ENCODE measurements around the gene ZNF225.
"Not testable (repeated sequence)": the region's sequence is repeated elsewhere in the genome, so short reads cannot be mapped to it uniquely, and the experiment has no call there.

ZNF225 gene

DNA sequence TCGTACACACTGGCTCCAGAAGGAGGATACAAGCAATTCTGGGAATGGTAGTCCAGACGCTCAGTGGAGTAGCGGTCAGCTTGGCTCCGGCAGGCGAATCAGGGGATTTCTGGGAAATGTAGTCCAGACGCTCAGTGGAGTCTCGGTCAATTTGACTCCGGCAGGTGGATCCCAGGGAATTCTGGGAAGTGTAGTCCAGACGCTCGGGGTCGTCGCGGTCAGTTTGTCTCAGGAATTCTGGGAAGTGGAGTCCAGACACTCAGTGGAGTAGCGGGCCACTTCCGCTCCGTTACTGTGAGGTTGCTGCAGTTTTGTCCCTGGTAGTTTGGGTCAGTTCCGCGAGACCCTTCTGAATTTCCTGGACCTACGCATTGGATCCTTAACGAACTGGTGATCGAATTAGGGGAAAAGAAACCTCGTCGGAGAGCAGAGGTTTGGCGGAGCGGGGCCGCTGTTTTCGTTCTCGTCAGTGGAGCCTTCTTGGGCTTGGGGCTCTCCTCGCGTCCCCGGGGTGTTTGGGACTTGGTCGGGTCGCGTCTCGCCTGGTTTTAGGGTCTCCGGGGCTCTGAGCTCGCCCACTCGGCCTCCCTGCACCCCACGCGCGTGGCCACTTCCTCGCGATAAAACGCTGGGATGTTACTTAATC is at the start of gene ZNF225:
TSS of gene ZNF225 (plus strand) at position 262 of the 646 bp plus-strand sequence. CDS start 2,429 bp downstream, outside the sequence.
- DNase-seq, result peak; percentile 95

DNA sequence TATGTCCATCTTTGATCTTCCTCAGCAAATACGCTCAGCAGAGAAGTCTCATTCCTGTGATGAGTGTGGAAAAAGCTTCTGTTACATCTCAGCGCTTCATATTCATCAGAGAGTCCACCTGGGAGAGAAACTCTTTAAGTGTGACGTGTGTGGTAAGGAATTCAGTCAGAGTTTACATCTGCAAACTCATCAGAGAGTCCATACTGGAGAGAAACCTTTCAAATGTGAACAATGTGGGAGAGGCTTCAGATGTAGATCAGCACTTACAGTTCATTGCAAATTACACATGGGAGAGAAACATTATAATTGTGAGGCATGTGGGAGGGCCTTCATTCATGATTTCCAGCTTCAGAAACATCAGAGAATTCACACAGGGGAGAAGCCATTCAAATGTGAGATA is 46.9 kb upstream of the ZNF225 start:
- DNase-seq, result no peak

DNA sequence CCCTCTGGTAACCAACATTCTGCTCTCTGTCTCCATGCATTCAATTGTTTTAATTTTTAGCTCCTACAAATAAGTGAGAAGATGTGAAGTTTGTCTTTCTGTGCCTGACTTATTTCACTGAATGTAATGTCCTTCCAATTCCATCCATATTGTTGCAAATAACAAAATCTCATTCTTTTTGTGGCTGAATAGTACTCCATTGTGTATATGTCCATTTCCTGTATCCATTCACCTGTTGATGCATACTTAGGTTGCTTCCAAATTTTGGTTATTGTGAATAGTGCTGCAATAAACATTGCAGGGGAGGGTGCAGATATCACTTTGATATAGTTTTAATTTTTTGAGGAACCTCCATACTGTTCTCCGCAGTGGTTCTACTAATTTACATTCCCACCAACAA is 43.8 kb upstream of the ZNF225 start:
- DNase-seq, result no peak

DNA sequence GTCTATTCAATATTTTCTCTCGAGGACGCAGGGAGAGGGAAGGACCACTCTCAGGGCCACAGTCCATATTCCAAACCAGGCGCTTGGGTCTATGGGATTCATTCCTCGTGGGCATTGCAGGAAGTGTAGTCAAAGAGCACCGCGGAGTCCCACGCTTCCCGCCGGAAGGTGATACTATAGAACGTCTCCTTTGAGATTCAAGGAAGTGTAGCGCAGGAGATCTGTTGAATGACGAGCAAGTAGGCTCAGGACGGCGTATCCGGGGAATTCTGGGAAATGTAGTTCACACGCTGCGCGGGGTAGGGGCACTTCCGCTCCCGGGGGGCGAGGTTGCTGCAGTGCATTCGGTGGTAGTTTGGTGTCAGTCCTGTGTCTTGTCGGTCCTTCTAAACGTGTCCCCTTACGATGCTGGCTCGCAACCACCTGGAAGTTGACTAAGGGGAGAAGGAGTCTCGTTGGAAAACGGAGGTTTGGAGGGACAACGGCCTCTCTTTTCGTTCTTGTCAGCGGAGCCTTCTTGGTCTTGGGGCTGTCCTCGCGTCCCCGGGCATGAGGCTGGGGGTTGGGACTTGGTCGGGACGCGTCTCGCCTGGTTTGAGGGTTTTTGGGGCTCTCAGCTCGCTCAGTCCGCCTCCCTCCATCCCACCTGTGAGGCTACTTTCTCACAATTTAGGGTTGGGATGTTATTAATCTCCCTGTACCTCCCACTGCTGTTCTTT is 41.2 kb upstream of the ZNF225 start, which contains the start of gene ZNF284:
TSS of gene ZNF284 (plus strand) at position 336 of the 719 bp plus-strand sequence. CDS start 4,231 bp downstream, outside the sequence.
- peak; percentile 77 for DNase-seq

DNA sequence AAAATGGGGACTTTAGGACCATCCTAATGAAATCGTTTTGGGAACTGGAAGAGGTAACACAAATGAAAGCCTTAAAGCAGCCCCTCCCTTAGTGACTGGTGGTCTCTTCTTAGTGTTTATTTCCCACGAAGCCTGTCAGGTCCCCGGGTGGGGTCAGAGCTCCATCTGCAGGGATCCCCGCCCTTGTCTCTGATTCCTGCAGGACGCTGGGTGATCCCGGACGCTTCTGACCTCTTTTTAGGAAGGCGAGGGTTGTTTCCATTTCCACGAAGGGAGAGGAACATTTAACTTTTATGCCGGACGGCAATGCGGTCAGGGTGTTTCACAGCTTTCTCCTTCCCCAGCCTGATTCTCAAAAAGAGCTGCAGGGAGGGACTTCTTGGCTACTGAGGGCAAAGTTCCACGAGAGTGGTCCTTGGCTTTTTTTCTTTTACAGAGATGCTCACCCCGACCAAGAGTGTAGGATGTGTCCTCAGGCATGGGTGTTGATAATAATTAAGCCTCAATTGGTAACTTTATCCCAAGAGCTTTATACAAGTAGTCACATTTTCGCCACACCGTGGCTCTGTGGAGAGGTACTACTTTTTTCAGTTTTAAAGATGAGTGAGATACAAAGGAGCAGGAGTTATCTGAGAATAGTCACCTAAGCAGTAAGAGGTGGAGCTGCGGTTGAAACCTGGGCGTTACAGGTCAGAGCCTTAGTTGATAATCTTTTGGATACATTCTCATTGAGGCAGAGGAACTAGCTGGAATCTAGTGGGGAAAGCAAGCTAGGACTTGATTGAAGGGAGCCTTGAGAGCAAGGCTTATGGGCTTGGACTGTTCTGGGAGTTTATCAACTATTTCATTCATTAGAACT is 40.4 kb upstream of the ZNF225 start:
- DNase-seq, result no peak

DNA sequence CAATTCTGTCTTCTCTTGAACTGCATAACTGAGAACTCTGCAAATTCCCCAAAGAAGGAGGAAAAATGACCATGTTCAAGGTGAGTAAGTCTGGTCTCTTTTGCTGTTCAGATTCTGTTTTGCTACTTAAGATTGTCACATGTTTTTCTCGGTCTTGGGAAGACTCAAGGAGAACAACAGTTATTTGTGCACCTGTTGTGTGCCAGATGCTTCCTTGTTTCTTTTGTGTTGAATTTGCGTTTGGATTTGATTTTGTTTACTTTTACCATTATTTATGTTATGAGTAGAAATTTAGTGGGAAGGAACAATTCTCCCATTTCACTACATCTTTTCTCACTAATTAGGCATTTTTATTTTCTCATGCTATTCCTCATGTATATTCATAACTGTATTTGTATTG is 36.9 kb upstream of the ZNF225 start:
- DNase-seq, result no peak

DNA sequence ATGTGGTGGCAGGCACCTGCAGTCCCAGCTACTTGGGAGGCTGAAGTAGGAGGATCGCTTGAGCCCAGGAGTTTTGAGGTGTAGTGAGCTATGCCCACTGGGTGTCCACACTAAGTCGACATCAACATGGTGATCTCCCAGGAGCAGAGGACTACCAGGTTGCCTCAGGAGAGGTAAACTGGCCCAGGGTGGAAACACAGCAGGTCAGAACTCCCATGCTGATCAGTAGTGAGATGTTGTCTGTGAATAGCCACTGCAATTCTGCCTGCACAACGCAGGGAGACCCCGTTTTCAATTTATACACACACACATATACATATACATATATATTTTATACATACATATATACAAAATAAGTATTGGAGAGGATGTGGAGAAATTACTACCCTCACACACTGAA is 21.1 kb upstream of the ZNF225 start:
- DNase-seq, result no peak

DNA sequence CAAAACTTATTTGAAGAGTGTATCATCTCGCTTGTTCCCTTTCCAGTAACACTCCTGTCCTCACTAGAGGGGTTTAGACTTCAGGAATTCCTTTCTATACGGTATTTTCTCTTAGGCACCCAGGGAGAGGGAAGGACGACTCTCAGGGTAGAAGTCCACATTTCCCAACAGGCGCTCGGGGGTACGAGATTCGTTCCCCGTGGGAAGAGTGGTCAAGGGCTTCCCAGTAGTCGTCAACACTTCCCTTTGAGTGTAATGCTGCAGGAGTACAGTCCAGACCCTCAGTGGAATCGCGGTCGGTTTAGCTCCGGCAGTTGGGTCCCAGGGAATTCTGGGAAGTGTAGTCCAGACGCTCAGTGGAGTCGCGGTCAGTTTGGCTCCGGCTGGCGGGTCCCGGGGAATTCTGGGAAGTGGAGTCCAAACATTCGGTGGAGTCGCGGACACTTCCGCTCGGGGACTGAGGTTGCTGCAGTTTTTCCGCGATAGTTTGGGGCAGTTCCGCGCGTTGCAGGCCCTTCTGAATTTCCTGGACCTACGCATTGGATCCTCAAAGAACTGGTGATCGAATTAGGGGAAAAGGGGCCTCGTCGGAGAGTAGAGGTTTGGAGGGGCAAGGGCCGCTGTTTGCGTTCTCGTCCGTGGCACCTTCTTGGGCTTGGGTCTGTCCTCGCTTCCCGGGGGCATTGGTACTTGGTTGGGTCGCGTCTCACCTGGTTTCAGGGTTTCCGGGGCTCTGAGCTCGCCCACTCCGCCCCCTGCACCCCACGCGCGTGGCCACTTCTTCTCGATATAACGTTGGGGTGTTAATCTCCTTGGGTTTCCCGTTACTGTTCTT is 19.1 kb upstream of the ZNF225 start, which contains the start of gene ZNF224:
TSS of gene ZNF224 (plus strand) at position 431 of the 835 bp plus-strand sequence. CDS start 3,513 bp downstream, outside the sequence.
- peak; percentile 86 for DNase-seq

DNA sequence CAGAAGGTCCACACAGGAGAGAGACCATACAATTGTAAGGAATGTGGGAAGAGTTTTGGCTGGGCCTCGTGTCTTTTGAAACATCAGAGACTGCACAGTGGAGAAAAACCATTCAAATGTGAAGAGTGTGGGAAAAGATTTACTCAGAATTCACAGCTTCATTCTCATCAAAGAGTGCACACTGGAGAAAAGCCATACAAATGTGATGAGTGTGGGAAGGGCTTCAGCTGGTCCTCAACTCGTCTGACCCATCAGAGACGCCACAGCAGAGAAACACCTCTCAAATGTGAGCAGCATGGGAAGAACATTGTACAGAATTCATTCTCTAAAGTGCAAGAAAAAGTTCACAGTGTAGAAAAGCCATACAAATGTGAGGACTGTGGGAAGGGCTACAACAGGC is 5.4 kb upstream of the ZNF225 start:
- no peak for DNase-seq

DNA sequence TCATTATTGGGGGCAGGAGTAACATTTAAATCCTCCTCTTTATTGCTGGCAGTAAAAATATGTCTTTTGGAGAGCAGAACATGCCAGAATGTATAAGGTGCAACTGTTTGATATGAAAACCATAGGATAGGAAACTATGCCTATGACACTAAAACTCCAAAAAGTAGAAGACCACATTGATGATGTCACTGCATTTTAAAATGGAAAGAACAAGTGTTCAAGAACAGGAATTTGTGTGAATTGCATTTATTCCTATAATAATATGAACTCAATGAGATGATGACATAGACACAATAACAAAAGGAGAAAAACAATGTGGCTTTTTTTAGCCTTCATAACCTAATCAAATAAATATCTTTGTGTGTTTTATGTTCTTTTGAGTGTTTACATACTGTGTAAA is 3.7 kb upstream of the ZNF225 start:
- no peak for DNase-seq

DNA sequence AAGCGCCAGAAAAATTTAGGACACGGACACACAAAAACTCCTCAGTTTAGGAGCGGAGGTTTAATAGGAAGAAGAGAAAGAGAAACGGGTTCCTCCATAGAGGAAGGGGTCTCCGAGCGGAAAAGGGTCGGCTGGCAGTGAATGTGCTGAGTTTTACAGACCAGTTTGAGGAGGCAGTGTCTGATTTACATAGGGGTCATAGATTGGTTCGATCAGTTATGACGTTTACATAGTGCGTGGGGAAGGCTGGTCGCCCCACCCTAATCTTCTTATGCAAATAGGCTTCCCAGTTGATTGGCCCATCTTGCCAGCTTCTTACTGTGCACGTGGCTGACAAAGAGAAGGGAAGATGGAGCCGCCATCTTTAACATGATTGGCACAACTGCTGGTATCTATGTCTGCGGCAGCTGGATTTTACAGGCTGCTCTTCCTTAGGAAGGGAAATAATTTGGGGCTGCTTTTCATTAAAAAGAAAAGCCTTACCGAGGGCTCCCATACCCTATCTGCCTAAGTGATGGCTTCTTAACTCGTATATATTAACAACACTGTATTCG is 1.2 kb upstream of the ZNF225 start:
- peak; percentile 2 for DNase-seq

DNA sequence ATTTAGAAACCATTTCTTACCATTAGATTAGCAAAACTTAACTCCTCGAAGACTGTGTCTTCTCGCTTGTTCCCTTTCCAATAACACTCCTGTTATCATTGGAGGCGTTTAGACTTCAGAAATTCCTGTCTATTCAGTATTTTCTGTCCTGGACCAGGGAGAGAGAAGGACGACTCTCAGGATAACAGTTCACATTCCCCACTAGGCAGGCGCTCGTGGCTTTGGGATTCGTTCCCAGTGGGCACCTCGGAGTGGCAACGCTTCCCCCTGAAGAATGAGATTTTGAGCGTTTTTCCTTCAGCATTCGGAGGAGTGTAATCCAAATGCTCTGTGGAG is 429 bp upstream of the ZNF225 start:
- no peak for DNase-seq

DNA sequence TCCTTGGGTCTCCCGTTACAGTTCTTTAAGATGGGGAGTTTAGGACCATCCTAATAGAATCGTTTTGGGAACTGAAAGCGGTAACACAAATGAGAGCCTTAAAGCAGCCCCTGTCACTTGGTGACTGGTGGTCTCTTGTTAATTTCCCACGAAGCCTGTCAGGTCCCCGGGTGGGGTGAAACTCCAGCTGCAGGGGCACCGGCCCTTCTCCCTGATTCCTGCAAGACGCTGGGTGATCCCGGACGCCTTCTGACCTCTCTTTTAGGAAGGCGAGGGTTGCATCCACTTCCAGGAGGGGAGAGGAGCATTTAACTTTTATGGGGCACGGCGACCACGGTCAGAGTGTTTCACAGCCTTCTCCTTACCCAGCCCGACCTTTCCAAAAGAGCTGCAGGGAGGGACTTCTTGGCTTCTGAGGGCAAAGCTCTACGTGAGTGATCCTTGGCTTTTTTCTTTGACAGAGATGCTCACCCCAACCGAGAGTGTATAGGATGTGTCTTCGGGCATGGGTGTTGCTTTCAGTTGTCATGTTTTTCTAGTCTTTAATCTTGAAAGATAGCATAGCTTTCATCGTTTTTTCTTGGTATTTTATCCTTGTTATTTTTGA is 688 bp downstream of the ZNF225 start:
- DNase-seq, result no peak

DNA sequence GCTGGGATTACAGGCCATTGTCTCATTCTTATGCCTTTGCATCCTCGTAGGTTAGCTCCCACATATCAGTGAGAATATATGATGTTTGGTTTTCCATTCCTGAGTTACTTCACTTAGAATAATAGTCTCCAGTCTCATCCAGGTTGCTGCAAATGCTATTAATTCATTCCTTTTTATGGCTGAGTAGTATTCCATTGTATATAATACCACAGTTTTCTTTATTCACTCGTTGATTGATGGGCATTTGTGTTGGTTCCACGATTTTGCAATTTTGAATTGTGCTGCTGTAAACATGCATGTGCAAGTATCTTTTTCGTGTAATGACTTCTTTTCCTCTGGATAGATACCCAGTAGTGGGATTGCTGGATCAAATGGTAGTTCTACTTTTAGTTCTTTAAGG is 8.0 kb downstream of the ZNF225 start:
- not testable (repeated sequence) for DNase-seq

DNA sequence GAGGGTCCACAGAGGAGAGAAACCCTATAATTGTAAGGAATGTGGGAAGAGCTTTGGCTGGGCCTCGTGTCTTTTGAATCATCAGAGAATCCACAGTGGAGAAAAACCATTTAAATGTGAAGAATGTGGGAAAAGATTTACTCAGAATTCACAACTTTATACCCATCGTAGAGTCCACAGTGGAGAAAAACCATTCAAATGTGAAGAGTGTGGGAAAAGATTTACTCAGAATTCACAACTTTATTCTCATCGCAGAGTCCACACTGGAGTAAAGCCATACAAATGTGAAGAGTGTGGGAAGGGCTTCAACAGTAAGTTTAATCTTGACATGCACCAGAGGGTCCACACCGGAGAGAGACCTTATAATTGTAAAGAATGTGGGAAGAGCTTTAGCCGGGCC is 18.8 kb downstream of the ZNF225 start:
- DNase-seq, result no peak

DNA sequence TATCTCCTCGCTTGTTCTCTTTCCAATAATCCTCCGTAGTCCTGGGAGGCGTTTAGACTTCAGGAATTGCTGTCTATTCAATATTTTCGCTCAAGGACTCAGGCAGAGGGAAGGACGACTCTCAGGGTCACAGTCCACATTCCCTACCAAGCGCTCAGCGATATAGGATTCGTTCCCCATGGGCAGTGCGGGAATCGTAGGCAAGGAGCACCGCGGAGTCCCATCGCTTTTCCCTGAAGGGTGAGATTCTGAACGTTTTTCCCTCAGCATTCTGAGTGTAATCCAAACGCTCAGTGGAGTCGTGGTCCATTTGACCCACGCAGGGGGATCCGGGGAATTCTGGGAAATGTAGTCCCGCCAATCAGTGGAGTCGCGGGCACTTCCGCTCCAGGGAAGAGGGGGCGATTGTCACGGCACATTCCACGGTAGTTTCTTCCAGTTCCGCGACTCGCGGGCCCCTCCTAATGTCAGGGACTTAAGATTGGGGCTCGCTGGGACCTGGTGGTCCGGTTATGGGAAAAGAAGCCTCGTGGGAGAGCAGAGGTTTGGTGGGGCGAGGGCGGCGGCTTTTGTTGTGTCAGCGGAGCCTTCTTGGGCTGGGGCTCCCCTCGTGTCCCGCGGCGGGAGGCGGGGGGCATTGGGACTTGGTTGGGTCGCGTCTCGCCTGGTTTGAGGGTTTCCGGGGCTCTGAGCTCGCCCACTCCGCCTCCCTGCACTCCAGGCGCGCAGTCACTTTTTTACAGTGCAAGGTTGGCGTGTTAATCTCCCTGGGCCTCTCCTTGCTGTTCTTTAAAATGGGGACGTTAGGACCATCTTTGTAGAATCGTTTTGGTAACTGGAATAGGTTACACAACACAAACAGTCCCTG is 28.2 kb downstream of the ZNF225 start, which contains the start of gene ZNF234:
TSS of gene ZNF234 (plus strand) at position 364 of the 868 bp plus-strand sequence. CDS start 3,079 bp downstream, outside the sequence.
- peak; percentile 40 for DNase-seq

DNA sequence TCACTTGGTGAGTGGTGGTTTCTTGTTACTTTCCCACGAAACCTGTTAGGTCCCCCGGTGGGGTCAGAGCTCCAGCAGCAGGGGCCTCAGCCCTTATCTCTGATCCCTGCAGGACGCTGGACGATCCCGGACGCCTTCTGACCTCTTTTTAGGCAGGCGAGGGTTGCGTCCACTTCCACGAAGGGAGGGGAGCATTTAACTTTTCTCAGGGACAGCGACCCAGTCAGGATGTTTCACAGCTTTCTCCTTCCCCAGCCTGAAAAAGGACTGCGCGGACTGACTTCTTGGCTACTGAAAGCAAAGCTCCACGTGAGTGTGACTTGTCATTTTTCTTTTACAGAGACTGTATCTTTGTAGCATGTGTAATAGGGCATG is 28.8 kb downstream of the ZNF225 start:
- DNase-seq, result no peak

DNA sequence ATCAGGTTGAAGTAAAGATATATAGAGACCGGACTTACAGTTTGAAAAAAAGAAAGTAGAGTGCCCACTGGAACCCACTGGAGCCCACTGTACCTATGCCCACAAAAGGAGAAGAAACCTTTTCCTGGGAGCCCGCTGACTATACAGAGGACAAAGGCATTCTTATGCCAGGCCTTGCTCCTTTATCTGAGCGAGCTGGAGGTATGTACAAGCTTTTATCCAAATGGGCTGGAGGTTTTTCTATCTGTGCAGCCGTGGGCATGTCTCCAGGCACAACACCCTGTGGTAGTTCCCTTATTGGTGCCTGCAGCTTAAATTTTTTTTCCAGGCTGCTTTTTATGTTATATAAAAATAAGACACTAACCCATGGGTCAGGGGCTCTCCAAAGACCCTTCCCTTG is 36.6 kb downstream of the ZNF225 start:
- no peak for DNase-seq

DNA sequence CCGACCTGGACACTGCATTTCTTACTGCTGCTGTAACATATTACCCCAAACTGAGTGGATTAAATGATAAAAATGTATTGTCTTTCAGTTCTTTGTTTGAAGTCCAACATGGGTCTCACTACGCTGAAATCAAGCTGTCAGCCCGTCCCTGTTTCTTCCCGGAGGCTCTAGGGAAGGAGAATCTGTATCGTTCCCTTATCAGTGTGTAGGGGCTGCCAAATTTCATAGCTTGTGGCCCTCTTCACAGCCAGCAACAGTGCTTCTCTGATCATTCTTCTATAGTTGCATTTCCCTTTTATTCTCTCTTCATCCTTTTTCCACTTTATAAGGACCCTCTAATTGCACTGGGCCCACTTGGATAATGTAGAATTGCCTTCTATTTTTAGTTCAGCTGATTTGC is 38.3 kb downstream of the ZNF225 start:
- no peak for DNase-seq

DNA sequence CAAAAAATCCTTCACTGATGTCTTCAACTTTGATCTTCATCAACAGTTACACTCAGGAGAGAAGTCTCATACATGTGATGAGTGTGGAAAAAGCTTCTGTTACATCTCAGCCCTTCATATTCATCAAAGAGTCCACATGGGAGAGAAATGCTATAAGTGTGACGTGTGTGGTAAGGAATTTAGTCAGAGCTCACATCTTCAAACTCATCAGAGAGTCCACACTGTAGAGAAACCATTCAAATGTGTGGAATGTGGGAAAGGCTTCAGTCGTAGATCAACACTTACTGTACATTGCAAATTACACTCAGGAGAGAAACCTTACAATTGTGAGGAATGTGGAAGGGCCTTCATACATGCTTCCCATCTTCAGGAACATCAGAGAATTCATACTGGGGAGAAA is 43.3 kb downstream of the ZNF225 start:
- no peak for DNase-seq

DNA sequence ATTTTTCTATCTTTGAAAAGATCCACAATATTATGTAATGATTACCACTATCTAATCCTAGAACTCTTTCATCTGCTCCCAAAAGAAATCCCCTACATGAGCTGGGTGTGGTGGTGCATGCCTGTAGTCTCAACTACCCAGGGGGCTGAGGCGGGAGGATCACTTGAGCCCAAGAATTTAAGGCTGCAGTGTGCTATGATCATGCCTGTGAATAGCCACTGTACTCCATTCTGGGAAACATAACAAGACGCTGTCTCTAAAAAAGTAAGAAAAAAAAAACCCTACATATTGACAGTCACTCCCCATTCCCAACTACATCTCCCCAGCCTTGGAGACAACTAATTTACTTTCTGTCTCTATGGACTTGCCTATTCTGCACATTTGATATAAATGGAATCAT is 50.6 kb downstream of the ZNF225 start:
- DNase-seq, result no peak
